K562 (cell line): ENCODE measurements around the gene KCNJ15. TPM values are rescaled to one million over a fixed set of nuclear protein-coding genes. Genes with fewer than 3 reads are reported as not detected.

Experiments used
- ATAC-seq: fragments of 200-7000 bp; cut with Tn5 transposase; 3 replicates; pipeline ENCODE4 v1.9.1; 2020; ENCODE audit warnings: moderate library complexity
- BruUV-seq: library from RNA; stranded (reverse); fragments of 400-500 nt; replicated peaks from 2 replicates; lab custom pipeline; 2021; lab: Mats Ljungman, UMichigan
- CTCF ChIA-PET: fragments of 300-600 bp; formaldehyde crosslinking; extraction: SDS; loops from one replicate; lab custom pipeline; 2021; ENCODE audit warnings: low intra/inter-chr PET ratio; lab: Yijun Ruan, JAX
- POLR2A ChIA-PET: fragments of 300-600, 350-650 bp; sonication (Branson Sonifier 250); formaldehyde crosslinking; extraction: SDS; loops from one replicate; lab custom pipeline; 2021; ENCODE audit warnings: antibody characterized with exemption, inconsistent platforms; lab: Yijun Ruan, JAX
- DNase-seq, 4 experiments: peaks; one replicate each; pipeline versions ENCODE4 v3.0.0 to v3.0.0-alpha.2; 2011 to 2018; ENCODE audit warnings: low spot score in 3 of 4, mixed read lengths in 3 of 4; ENCODE audit errors: extremely low read depth in 1 of 4
- FAIRE-seq: peaks from 2 replicates; lab custom pipeline; 2011; peaks lifted over from hg19 to GRCh38; lab: Jason Lieb, UNC
- H2AFZ ChIP-seq: 2 replicates; pipeline ENCODE4 v1.6.0; 2011; ENCODE audit warnings: low read depth, low read length, control low read depth, inconsistent platforms
- H3K27ac ChIP-seq: fragments of 200-600 bp; 3 replicates; pipeline ENCODE4 v1.8.0; 2011; ENCODE audit warnings: low read depth, mild to moderate bottlenecking, control low read depth, inconsistent platforms, low read length, moderate library complexity, mixed read lengths; ENCODE audit errors: extremely low read depth
- H3K27me3 ChIP-seq, 2 experiments: fragments of 300-600 bp in 1 of 2; 2 replicates in 1 of 2; 3 replicates in 1 of 2; pipeline versions ENCODE4 v1.6.0 to v1.8.0; 2011; ENCODE audit warnings: inconsistent platforms in 2 of 2, low read length in 2 of 2, mild to moderate bottlenecking in 1 of 2, mixed read lengths in 1 of 2, moderate library complexity in 1 of 2; ENCODE audit not compliant: control insufficient read depth in 2 of 2, insufficient read depth in 2 of 2
- H3K36me3 ChIP-seq: fragments of 300-600 bp; 3 replicates; pipeline ENCODE4 v1.8.0; 2011; ENCODE audit warnings: mild to moderate bottlenecking, low read length, inconsistent platforms; ENCODE audit not compliant: control insufficient read depth, insufficient read depth
- H3K4me1 ChIP-seq, 2 experiments: fragments of 200-600 bp in 1 of 2; replicated peaks in 1 of 2; 2 replicates in 1 of 2; 3 replicates in 1 of 2; pipeline versions ENCODE4 v1.5.1 to v1.8.0; 2011; ENCODE audit warnings: inconsistent platforms in 2 of 2, low read length in 2 of 2, mild to moderate bottlenecking in 1 of 2, mixed read lengths in 1 of 2, moderate library complexity in 1 of 2; ENCODE audit not compliant: control insufficient read depth in 2 of 2, insufficient read depth in 2 of 2
- H3K4me2 ChIP-seq: 2 replicates; pipeline ENCODE4 v1.6.1; 2011; ENCODE audit warnings: low read length, control low read depth, inconsistent platforms, mixed read lengths; ENCODE audit not compliant: insufficient read depth
- H3K4me3 ChIP-seq: fragments of 200-600 bp; sonication (generic), shearing (Covaris generic); 2 replicates; pipeline ENCODE4 v1.5.1; 2016; ENCODE audit warnings: control low read depth, inconsistent platforms
- H3K79me2 ChIP-seq: fragments of 200-600 bp; 3 replicates; pipeline ENCODE4 v1.8.0; 2011; ENCODE audit warnings: low read length, inconsistent platforms; ENCODE audit not compliant: control insufficient read depth, insufficient read depth
- H3K9ac ChIP-seq, 2 experiments: 2 replicates each; pipeline versions ENCODE4 v1.6.0 to v1.6.1; 2011; ENCODE audit warnings: low read depth in 2 of 2, low read length in 2 of 2, control low read depth in 1 of 2, inconsistent platforms in 1 of 2, mild to moderate bottlenecking in 1 of 2, mixed read lengths in 1 of 2; ENCODE audit not compliant: insufficient read depth in 1 of 2
- H3K9me1 ChIP-seq: one replicate; pipeline ENCODE4 v1.6.0; 2011; ENCODE audit warnings: inconsistent platforms, mild to moderate bottlenecking, low read length, moderate library complexity; ENCODE audit not compliant: control insufficient read depth, insufficient read depth
- H3K9me3 ChIP-seq: replicated peaks from 2 replicates; pipeline ENCODE4 v1.5.1; 2011; ENCODE audit warnings: low read depth, low read length, inconsistent platforms; ENCODE audit not compliant: control insufficient read depth, insufficient read depth
- H4K20me1 ChIP-seq: replicated peaks from 2 replicates; pipeline ENCODE4 v1.6.1; 2011; ENCODE audit warnings: low read length, inconsistent platforms, mixed read lengths; ENCODE audit not compliant: control insufficient read depth, insufficient read depth
- BDP1 ChIP-seq: IDR thresholded peaks from 3 replicates; pipeline ENCODE4 v1.6.1; 2011; ENCODE audit not compliant: insufficient read length, insufficient read depth
- CREBBP ChIP-seq: IDR thresholded peaks from one replicate; pipeline ENCODE4 v1.6.1; 2012; ENCODE audit warnings: low read depth, mild to moderate bottlenecking, control low read depth, inconsistent platforms, low read length
- ETV5 ChIP-seq: sonication (generic); formaldehyde crosslinking; IDR thresholded peaks from 2 replicates; pipeline ENCODE4 v1.4.0; 2020; ENCODE audit warnings: low read depth, mild to moderate bottlenecking, missing genetic modification reagents
- ID3 ChIP-seq, 2 experiments: fragments of 250-450 bp in 1 of 2; fragments of 450-650 bp in 1 of 2; sonication (Bioruptor Pico) in 1 of 2; IDR thresholded peaks; 2 replicates each; pipeline versions ENCODE4 v1.6.1 to v1.8.0; 2016 to 2021; ENCODE audit warnings: mild to moderate bottlenecking in 2 of 2, moderate library complexity in 2 of 2, missing compliant biosample characterization in 1 of 2, missing genetic modification characterization in 1 of 2
- NEUROD1 ChIP-seq: fragments of 150-350 bp; IDR thresholded peaks from 2 replicates; pipeline ENCODE4 v1.6.1; 2014; ENCODE audit warnings: borderline replicate concordance, low read length, low read depth; ENCODE audit not compliant: partially characterized antibody
- XRCC5 ChIP-seq: fragments of 200-400 bp; formaldehyde crosslinking; IDR thresholded peaks from 2 replicates; pipeline ENCODE4 v1.6.1; 2017; ENCODE audit warnings: low read depth, mild to moderate bottlenecking, low read length
- ZNF707 ChIP-seq: fragments of 250-450 bp; sonication (Bioruptor Pico); conservative IDR thresholded peaks from 2 replicates; pipeline ENCODE4 v1.8.0; 2022; ENCODE audit warnings: inconsistent platforms, mild to moderate bottlenecking, moderate library complexity
- WGBS: fragments of 100-300 bp; shearing (Covaris generic); methylation state at CpG from one replicate; pipeline ENCODE4 v1.1.6; 2016; ENCODE audit warnings: low coverage, mixed read lengths; ENCODE audit not compliant: insufficient coverage; ENCODE audit errors: missing lambda C conversion rate; 5-methylcytosine and 5-hydroxymethylcytosine counted together
- in situ Hi-C: fragments of 300-500 bp; cut with MboI; formaldehyde crosslinking; loops from 4 replicates; pipeline ENCODE4 v1.15.0; 2018; ENCODE audit warnings: inconsistent platforms, mixed read lengths
- intact Hi-C: fragments of 100-400 bp; cut with micrococcal nuclease; formaldehyde crosslinking; loops from 2 replicates; pipeline ENCODE4 v1.14.2; 2022
- polyA plus RNA-seq, 8 experiments: library from polyadenylated mRNA; depleted of rRNA in 4 of 8; stranded (reverse) in 5 of 8; unstranded in 3 of 8; fragments of >200 nt; fragmentation: Nextera tagmentation in 2 of 8; fragmentation: Illumina TruSeq in 1 of 8; extraction: Ambion mirVana in 2 of 8; extraction: Trizol in 1 of 8; gene quantifications; 2 replicates each; pipeline versions ENCODE4 v1.2.1 to v1.2.3, GENCODE V29; 2011 to 2014; ENCODE audit warnings: inconsistent platforms in 1 of 8, missing spikeins in 1 of 8
- total RNA-seq, 7 experiments: library from RNA; depleted of rRNA in 6 of 7; stranded (reverse); fragments of >200 nt in 6 of 7; fragmentation: Illumina TruSeq in 2 of 7; extraction: Trizol in 2 of 7; gene quantifications; 2 replicates each; pipeline versions ENCODE4 v1.2.1 to v1.2.3, GENCODE V29; 2011 to 2021; ENCODE audit warnings: low replicate concordance in 1 of 7

Gene KCNJ15
- total and polyA plus RNA-seq, 9 of the 15 experiments (the other 6 are each of a cell fraction or from before 2014, with no cell fraction given): 0.20 to 3.0 (median 0.72) TPM; not detected in 1

DNA sequence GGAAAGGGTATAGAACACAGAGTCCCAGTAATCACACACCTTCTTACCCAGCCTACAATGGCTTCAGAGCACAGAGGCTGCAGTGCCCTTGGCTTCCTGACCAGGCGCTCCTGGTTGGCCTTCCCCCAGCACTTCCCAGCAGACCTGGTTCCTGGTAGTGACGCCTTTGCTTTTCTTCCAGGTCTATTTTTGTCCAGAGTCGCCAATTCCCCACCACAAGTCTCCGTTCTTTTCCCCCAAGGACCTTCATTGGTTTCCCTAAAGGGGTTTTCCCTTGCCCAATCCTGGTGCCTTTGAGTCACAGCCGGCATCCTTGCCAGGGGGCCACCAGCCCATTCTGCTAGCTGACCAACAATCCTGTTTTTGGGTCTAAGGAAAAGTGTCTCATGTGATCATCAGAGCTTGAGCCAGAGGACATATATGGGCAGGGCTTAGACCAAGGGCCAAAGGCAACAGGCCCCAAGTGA lies 84.8 kb downstream of the KCNJ15 start (continued):
- no peak for TF ChIP-seq ID3 (CRISPR knock-in tag; IDR thresholded peaks at IDR 0.05)
- TF ChIP-seq ID3 (tag; IDR thresholded peaks at IDR 0.05): no peak
- TF ChIP-seq ZNF707 (CRISPR knock-in tag): no peak
- TF ChIP-seq, all 486 proteins: peak for 0

DNA sequence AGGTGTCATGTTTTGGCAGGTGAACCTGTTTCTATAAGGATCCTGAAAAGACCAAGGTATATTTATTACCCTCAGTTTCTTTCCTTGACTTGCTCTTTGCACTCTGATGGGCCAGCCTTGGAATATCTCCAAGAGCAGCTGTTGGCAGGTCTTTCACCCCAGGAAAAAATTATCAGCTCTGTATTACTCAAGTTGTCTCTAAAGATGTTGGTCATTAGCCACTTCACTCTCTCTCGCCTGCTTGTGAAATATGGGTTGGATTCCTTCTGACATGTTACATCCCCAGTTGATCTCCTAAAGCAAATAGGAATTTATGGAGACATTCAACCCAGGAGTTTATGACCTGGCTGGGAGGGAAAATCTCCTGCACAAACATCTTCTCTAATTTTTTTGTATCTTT lies 85.9 kb downstream of the KCNJ15 start:
- CTCF ChIA-PET: no interaction called here
- POLR2A ChIA-PET: interaction anchor here (0.7 kb wide), 1 partner anchor 173 kb away, joined by 3 read pairs; no protein-coding TSS in a partner anchor
- peaks cover 4 to 20% of the 10 kb centered on the region in 2 experiments; a peak in 3 of 5 replicates for H3K27me3 ChIP-seq
- in situ Hi-C loops (no loop called here), intact Hi-C loops (no loop called here)
- H3K36me3 ChIP-seq: no peaks in the 10 kb centered on the region
- no peak overlapping the region for H2AFZ ChIP-seq
- H3K79me2 ChIP-seq: no peaks in the 10 kb centered on the region
- H3K4me1 ChIP-seq: no peaks in the 10 kb centered on the region
- ATAC-seq (no peak), FAIRE-seq (no peak), DNase-seq (no peak)
- no peak overlapping the region for H3K4me2 ChIP-seq
- TF ChIP-seq ETV5 (CRISPR knock-in tag) (no peak), NEUROD1 (no peak), XRCC5 (no peak), BDP1 (no peak), CREBBP (no peak)
- H4K20me1 ChIP-seq: no peaks in the 10 kb centered on the region; the same call in 1 of the 2 replicates
- H3K27ac ChIP-seq: no peak overlapping the region
- no peak overlapping the region for H3K9ac ChIP-seq
- no peaks in the 10 kb centered on the region for H3K9me1 ChIP-seq
- 0% methylated on average over 1 of the region's 1 CpG for WGBS
- no TSS peak for BruUV-seq
- no peak overlapping the region for H3K4me3 ChIP-seq
- no peaks in the 10 kb centered on the region for H3K9me3 ChIP-seq
